Transverse colon (tissue), 4 donors: Measurements from ENCODE around the gene PELI2. TPM values are rescaled to one million over a fixed set of nuclear protein-coding genes. Genes with fewer than 3 reads are reported as not detected.

Source experiments
- DNase-seq: peaks from one replicate; pipeline ENCODE4 v3.0.0-alpha.2; 2019
- H3K27ac ChIP-seq, 4 donors: fragments of 200-600 bp; sonication (generic); 2 replicates each; pipeline ENCODE4 v1.5.1; 2016 to 2018; ENCODE audit warnings: inconsistent platforms in 4 of 4
- H3K27me3 ChIP-seq: fragments of 200-600 bp; sonication (generic); 2 replicates; pipeline ENCODE4 v1.5.1; 2017; ENCODE audit warnings: inconsistent platforms
- H3K36me3 ChIP-seq, 4 donors: fragments of 200-600 bp; sonication (generic); 2 replicates each; pipeline ENCODE4 v1.5.1; 2017 to 2019; ENCODE audit warnings: inconsistent platforms in 4 of 4
- H3K4me1 ChIP-seq, 4 donors: fragments of 200-600 bp; sonication (generic); 2 replicates each; pipeline ENCODE4 v1.5.1; 2017 to 2020; ENCODE audit warnings: inconsistent platforms in 4 of 4
- H3K4me3 ChIP-seq, 4 donors: fragments of 200-600 bp; sonication (generic); 1 replicate in 1 of 4; 2 replicates in 3 of 4; pipeline versions ENCODE4 v1.5.1 to v1.6.1; 2017 to 2019; ENCODE audit warnings: inconsistent platforms in 4 of 4
- H3K9me3 ChIP-seq, 2 donors: fragments of 200-600 bp; sonication (generic); 2 replicates each; pipeline ENCODE4 v1.5.1; 2017 to 2019; ENCODE audit warnings: inconsistent platforms in 2 of 2
- EP300 ChIP-seq: sonication (generic); formaldehyde crosslinking; IDR thresholded peaks from one replicate; pipeline ENCODE4 v1.6.1; 2017; ENCODE audit warnings: antibody characterized with exemption, low read depth
- POLR2A ChIP-seq: fragments of 450-650 bp; IDR thresholded peaks from one replicate; pipeline ENCODE4 v1.6.1; 2016; ENCODE audit warnings: antibody characterized with exemption, mild to moderate bottlenecking, moderate library complexity
- POLR2AphosphoS5 ChIP-seq, 3 donors: sonication (generic); formaldehyde crosslinking; IDR thresholded peaks; one replicate each; pipeline ENCODE4 v1.6.1; 2016; ENCODE audit warnings: antibody characterized with exemption in 3 of 3
- WGBS, 2 donors: methylation state at CpG; one replicate each; pipeline ENCODE4 v1.1.5; 2018; ENCODE audit warnings: low coverage in 1 of 2; 5-methylcytosine and 5-hydroxymethylcytosine counted together
- in situ Hi-C, 4 donors: fragments of 200-750 bp; cut with MboI; loops; one replicate each; pipeline versions ENCODE4 v1.15.0 to v1.15.1; 2017; ENCODE audit warnings: low sequenced_read_pairs in 3 of 4, low pct_ligation_motif_present in 1 of 4, low pct_unique_long_range_greater_than_20kb in 1 of 4
- intact Hi-C: fragments of 100-400 bp; cut with DNase I; formaldehyde crosslinking; loops from one replicate; pipeline ENCODE4 v1.15.1; 2023; ENCODE audit warnings: low total_unique reads
- total RNA-seq, 4 donors: library from RNA; depleted of rRNA; stranded (reverse); fragments of >200 nt; gene quantifications; one replicate each; pipeline ENCODE4 v1.1.0, GENCODE V29; 2016
- TF ChIP-seq, protein P1 (sequence below), 5 experiments: fragments of 200-600 bp in 3 of 5; fragments of 450-650 bp in 2 of 5; sonication (generic) in 3 of 5; IDR thresholded peaks; 1 replicate in 2 of 5; 2 replicates in 3 of 5; pipeline ENCODE4 v1.5.1; 2016 to 2017; ENCODE audit warnings: antibody characterized with exemption in 5 of 5, inconsistent platforms in 3 of 5, mild to moderate bottlenecking in 2 of 5, moderate library complexity in 1 of 5

Gene PELI2
- total RNA-seq, 4 donors from 2014 or later, result 4.8 to 29.9 (median 14.7) TPM

DNA sequence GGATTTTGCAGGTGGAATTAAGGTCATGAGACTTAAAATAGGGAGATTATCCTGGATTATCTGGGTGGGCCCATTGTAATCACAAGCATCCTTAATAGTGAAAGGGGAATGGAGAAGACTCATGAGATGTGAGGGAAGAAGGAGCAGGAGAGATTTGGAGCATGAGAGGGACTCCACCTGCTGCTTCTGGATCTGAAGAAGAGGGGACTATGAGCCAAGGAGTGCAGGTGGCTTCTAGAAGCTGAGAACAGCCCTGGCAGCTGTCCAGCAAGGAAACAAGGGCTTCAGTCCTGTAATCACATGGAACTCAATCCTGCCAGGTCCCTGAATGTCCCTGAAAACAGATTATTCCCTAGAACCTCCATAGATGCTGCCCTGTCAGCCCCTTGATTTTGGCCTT lies 67.8 kb downstream of the PELI2 start:
- intact Hi-C loops (no loop called here), in situ Hi-C loops (no loop called here)
- no peak for TF ChIP-seq EP300
- TF ChIP-seq, protein P1, sequence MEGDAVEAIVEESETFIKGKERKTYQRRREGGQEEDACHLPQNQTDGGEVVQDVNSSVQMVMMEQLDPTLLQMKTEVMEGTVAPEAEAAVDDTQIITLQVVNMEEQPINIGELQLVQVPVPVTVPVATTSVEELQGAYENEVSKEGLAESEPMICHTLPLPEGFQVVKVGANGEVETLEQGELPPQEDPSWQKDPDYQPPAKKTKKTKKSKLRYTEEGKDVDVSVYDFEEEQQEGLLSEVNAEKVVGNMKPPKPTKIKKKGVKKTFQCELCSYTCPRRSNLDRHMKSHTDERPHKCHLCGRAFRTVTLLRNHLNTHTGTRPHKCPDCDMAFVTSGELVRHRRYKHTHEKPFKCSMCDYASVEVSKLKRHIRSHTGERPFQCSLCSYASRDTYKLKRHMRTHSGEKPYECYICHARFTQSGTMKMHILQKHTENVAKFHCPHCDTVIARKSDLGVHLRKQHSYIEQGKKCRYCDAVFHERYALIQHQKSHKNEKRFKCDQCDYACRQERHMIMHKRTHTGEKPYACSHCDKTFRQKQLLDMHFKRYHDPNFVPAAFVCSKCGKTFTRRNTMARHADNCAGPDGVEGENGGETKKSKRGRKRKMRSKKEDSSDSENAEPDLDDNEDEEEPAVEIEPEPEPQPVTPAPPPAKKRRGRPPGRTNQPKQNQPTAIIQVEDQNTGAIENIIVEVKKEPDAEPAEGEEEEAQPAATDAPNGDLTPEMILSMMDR (IDR thresholded peaks at IDR 0.05), result no peak
- no peak for DNase-seq
- Histone ChIP-seq H3K4me1 (peaks cover 0 to 12% (median 1%) of the 10 kb centered on the region in 4 donors), H3K27ac (no peak overlapping the region), H3K27me3 (no peaks in the 10 kb centered on the region), H3K4me3 (no peak overlapping the region), H3K36me3 (no peaks in the 10 kb centered on the region), H3K9me3 (no peaks in the 10 kb centered on the region)

DNA sequence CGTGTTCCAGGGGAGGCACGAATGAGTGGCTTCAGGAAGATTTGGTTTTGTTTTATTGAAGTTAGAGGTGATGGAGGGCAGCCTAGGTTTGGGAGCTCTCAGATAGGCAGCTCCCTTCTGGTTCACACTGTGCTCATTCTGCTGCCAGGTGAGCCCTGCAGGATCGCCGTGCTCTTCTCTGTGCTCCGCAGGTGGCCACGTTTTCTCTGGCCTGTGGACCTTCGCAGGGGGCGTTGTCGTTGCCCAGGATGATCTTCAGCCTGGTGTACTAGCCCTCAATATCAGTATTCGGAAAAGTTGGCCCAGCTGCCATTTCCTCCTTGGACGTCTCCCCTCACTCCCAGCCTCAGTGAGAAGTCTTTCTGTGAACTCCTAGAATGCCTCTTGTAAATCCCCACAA lies 69.5 kb downstream of the PELI2 start:
- TF ChIP-seq, protein P1 (IDR thresholded peaks at IDR 0.05), result no peak
- no peak for TF ChIP-seq POLR2AphosphoS5 (IDR thresholded peaks at IDR 0.05)
- no peak for TF ChIP-seq EP300
- TF ChIP-seq POLR2A, result no peak
- in situ Hi-C loops, result no loop called here
- H3K27ac ChIP-seq, result no peak overlapping the region

DNA sequence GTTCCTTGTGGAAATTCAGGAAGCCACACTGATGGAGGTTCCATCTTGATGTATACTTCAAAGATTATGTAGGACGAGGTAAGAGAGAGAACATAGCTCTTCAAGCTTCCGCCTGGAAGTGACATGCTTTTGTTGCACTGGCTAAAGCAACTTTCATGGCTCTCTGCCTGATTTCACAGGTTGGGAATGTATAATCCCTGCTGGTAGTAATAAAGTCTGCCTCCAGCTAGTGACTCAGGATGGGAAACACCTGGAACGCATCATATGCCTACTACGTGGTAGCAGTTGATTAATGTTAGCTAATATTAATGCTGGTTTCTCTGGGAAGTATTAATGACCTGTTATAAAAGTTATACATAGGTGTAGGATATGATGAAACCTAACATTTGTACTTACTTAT lies 71.1 kb downstream of the PELI2 start:
- in situ Hi-C loops (no loop called here), intact Hi-C loops (no loop called here)
- 60 to 66% methylated on average over 4 of the region's 4 CpGs for WGBS, 2 donors
- DNase-seq, result no peak
- Histone ChIP-seq H3K9me3 (no peaks in the 10 kb centered on the region), H3K36me3 (no peaks in the 10 kb centered on the region), H3K4me1 (peaks cover 0 to 6% (median 0%) of the 10 kb centered on the region in 4 donors), H3K27ac (peak overlapping the region in 1 of 4 donors; percentile 5), H3K27me3 (no peaks in the 10 kb centered on the region), H3K4me3 (no peak overlapping the region)
- TF ChIP-seq EP300 (peak; percentile 21), POLR2AphosphoS5 (IDR thresholded peaks at IDR 0.05) (peak; percentile 42 to 63 (median 61)), POLR2A (no peak)
- TF ChIP-seq, protein P1 (IDR thresholded peaks at IDR 0.05), result no peak

More for the DNA sequence above, 69.5 kb downstream of the PELI2 start:
- no peaks in the 10 kb centered on the region for H3K9me3 ChIP-seq
- intact Hi-C loops, result no loop called here
- DNase-seq, result no peak
- no peaks in the 10 kb centered on the region for H3K27me3 ChIP-seq
- 94% methylated on average over 6 to 11 of the region's 11 CpGs for WGBS, 2 donors
- no peaks in the 10 kb centered on the region for H3K36me3 ChIP-seq
- peaks cover 0 to 3% (median 1%) of the 10 kb centered on the region in 4 donors for H3K4me1 ChIP-seq
- H3K4me3 ChIP-seq, result no peak overlapping the region

DNA sequence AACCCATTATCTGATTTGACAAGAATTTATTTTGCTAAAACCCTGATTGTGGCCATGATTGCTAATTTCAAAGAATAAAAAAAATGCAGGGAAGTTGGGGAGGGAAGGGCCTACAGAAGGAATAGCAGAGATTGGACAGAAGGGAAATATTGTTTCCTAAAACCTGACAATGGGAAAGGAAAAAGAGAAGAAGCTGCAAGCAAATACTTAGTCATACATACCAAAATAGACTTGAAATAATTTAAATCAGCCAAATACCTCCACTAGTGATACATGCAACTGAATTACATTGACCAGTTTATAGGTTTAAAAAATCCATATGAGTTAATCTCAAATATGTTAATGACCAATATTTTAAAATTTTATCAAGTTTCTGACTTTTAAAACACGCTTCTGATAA lies 75.1 kb downstream of the PELI2 start:
- H3K9me3 ChIP-seq, result no peaks in the 10 kb centered on the region
- peaks cover 9 to 24% (median 10%) of the 10 kb centered on the region in 4 donors for H3K4me1 ChIP-seq
- TF ChIP-seq POLR2AphosphoS5 (IDR thresholded peaks at IDR 0.05) (no peak), EP300 (no peak)
- TF ChIP-seq, protein P1 (IDR thresholded peaks at IDR 0.05), result no peak
- no peak overlapping the region for H3K4me3 ChIP-seq
- no peaks in the 10 kb centered on the region for H3K27me3 ChIP-seq
- intact Hi-C loops, result no loop called here
- DNase-seq, result no peak
- in situ Hi-C loops, result no loop called here
- no peaks in the 10 kb centered on the region for H3K36me3 ChIP-seq
- WGBS, 2 donors, result 88 to 89% methylated on average over 1 of the region's 1 CpG
- H3K27ac ChIP-seq, result no peak overlapping the region
